Measurements from ENCODE around the gene HABP4.

DNA sequence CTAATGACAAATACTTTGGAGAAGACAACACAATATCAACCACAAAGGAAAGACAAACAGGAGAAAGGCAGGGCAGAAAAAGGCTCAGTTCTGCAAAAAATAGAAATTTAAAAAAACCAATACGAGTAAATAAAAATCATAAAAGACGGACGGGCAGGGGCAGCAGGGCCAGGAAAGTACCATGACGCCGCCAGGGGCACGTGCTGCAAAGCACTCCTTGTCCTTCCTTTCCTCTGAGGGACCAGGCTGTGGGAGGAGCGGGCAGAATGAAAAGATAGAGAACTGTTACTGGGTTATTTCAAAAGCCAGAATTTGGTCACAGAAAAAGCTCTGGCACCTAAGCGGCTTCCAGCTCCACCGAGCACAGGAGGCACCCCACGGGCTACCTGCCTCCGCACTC lies 53.9 kb downstream of the HABP4 start:
- TF ChIP-seq CTCF (IDR thresholded peaks at IDR 0.05), result no peak
- no peak for TF ChIP-seq POLR2A (IDR thresholded peaks at IDR 0.05)

Data from transverse colon (tissue), 3 donors.